ENCODE data around the gene PSMA2.

The PSMA2 gene

DNA sequence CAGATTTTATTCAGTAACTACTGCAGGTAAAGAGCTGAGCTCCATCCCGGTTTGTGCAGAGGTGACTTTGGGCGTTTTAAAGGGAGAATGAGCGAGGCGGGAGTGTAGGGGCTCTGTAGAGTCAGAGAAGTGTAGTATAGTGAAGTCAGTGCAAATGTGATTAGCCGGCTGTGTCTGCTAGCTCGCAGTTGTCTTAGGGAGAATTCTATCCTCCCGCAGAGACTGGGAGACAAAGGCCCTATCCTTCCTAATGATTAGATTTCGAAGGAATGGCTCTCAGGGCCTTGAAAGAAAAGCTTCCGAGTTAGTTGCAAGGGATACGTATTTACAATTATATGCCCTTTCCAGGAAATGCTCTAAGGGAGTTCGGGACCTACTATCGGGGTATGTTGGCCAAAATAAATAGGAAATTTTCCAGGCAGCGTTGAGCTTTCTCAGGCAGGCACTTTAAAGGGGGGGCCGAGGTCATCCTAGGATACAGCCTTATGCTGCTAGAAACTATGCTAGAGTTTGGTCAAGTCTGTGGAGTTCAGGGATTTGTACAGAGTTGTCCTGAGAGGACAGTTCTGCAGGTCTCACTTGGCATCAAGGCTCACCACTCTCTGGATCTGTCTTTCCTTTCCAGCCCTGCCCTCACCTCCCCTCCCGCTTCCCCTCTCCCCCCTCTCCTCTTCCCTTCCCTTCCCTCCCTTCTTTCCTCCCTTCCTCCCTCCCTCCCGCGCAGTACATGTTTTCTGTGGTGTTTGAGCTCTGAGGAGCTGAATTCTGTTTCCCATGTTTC lies 1.0 kb upstream of the PSMA2 start:
- TF ChIP-seq, protein P1, sequence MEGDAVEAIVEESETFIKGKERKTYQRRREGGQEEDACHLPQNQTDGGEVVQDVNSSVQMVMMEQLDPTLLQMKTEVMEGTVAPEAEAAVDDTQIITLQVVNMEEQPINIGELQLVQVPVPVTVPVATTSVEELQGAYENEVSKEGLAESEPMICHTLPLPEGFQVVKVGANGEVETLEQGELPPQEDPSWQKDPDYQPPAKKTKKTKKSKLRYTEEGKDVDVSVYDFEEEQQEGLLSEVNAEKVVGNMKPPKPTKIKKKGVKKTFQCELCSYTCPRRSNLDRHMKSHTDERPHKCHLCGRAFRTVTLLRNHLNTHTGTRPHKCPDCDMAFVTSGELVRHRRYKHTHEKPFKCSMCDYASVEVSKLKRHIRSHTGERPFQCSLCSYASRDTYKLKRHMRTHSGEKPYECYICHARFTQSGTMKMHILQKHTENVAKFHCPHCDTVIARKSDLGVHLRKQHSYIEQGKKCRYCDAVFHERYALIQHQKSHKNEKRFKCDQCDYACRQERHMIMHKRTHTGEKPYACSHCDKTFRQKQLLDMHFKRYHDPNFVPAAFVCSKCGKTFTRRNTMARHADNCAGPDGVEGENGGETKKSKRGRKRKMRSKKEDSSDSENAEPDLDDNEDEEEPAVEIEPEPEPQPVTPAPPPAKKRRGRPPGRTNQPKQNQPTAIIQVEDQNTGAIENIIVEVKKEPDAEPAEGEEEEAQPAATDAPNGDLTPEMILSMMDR (conservative IDR thresholded peaks at IDR 0.05; ENCODE audit: low read depth) = no peak
- POLR2A ChIA-PET (ENCODE audit: low non-redundant PET) = interaction anchor here (0.6 to 1.2 kb wide), 5 partner anchors 13 to 650 kb away, joined by 3 to 9 read pairs (median 4); partner anchors contain the start of gene STK17A
- peak; percentile 42 for DNase-seq (ENCODE audit: low spot score)
- peak overlapping the region; percentile 77 for H3K27ac ChIP-seq
- CTCF ChIA-PET = interaction anchor here (0.6 to 1.4 kb wide), 7 partner anchors 8 to 990 kb away, joined by 3 to 7 read pairs (median 4); no protein-coding TSS in a partner anchor

DNA sequence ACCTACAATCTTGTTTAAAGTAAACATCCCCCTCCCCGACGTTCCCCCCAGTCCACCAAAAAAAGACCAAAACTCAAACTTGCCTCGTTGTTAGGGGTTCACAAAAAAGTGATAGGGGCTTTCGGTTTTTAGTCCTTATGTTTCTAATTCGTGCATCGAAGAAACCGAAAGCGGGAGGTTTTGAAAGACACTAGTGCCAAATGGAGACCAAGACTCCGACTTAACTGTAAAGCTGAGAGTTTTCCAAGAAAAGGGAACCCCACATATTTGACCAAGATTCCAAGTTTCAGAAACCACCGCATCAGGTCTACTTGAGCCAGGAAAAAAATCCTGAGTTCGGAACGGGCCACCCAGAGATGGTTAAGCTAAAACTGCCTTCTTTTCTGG lies 534 bp downstream of the PSMA2 start:
- DNase-seq (ENCODE audit: low spot score) = no peak
- TF ChIP-seq, protein P1 (conservative IDR thresholded peaks at IDR 0.05; ENCODE audit: low read depth) = no peak
- ChIA-PET POLR2A (ENCODE audit: low non-redundant PET) (no interaction called here), CTCF (interaction anchor here (0.6 to 1.4 kb wide), 4 partner anchors 10 to 651 kb away, joined by 3 to 4 read pairs (median 3); partner anchors contain the start of gene STK17A)
- peak overlapping the region; percentile 77 for H3K27ac ChIP-seq

DNA sequence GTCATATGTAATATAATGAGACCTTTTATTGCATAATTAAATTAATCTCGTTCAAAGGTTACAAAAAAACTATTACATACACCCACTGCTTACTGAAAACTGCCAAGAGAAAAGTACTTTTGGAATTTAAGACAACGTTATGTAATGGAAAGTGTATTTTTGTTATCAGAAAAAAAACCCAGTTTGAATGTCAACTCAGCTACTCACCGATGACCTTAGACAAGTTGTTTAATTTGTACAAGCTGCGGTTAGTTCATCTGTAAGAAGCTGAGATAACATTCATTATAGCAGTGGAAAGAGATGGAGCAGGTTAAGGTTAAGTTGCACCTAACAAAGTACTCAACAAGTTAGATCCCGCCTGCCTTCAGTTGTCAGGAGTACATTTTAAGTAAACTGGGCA lies 1.1 kb downstream of the PSMA2 start:
- ChIA-PET CTCF (interaction anchor here (0.6 to 0.9 kb wide), 2 partner anchors 12 to 652 kb away, joined by 3 read pairs; partner anchors contain the start of gene STK17A), POLR2A (ENCODE audit: low non-redundant PET) (no interaction called here)
- TF ChIP-seq, protein P1 (conservative IDR thresholded peaks at IDR 0.05; ENCODE audit: low read depth) = no peak
- no peak for DNase-seq (ENCODE audit: low spot score)
- no peak overlapping the region for H3K27ac ChIP-seq

DNA sequence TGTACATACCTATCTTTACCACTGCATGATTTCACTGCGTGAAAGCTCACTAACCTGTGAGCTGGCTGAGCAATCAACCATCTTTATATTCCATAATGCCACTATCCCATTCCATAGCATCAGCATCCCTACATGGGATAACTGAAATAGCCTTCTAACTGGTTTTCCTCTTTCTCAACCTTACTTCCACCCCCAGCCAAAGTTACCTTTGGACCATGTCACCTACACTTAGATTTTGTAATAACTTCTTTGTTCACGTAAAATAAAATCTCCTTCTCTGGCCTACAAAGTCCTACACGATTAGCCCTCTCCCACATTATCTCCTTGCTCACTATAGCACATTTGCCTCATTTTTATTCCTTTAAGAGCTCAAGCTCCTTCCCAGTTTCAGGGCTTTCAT lies 2.5 kb downstream of the PSMA2 start:
- ChIA-PET POLR2A (ENCODE audit: low non-redundant PET) (no interaction called here), CTCF (interaction anchor here (0.7 to 1.3 kb wide), 2 partner anchors 12 to 34 kb away, joined by 3 to 6 read pairs; no protein-coding TSS in a partner anchor)
- H3K27ac ChIP-seq = no peak overlapping the region
- TF ChIP-seq, protein P1 (conservative IDR thresholded peaks at IDR 0.05; ENCODE audit: low read depth) = no peak
- DNase-seq (ENCODE audit: low spot score) = no peak

DNA sequence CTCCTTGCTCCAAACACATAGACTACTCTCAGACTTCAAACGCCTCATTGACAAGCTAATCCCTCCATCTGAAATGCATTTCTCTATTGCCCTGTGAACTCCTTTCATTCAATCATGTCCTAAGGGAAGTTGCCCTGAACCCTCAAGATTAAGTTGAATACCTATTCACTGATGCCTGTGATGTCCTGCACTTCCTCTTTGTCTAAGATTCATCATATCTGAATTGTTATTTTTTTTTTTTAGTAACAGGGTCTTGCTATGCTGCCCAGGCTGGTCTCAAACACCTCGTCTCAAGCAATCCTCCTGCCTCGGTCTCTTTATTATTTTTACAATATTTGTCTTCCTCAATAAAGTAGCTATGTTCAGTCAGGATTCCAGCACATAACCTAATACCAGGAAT lies 3.2 kb downstream of the PSMA2 start:
- ChIA-PET CTCF (interaction anchor here (0.7 kb wide), 1 partner anchor 35 kb away, joined by 3 read pairs; no protein-coding TSS in a partner anchor), POLR2A (ENCODE audit: low non-redundant PET) (no interaction called here)
- DNase-seq (ENCODE audit: low spot score) = no peak
- H3K27ac ChIP-seq = no peak overlapping the region
- TF ChIP-seq, protein P1 (conservative IDR thresholded peaks at IDR 0.05; ENCODE audit: low read depth) = no peak

DNA sequence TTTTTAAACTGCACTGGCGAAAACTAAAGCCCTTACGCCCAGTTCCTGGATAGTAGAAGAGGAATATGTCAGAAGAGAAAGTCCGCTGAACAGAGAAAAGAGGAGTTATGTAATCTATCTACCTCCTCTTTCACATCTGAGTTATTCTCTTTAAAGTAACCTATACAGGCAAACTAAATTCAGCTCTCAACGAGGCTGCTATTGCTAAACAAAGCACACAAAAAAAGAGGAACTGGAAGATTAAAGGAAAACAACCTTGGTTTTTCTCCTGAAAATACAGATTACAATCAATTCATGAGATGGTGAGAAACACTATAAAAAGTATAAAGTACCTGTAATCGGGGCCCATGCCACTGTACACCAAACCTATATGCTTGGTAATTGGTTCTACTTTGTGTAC lies 5.8 kb downstream of the PSMA2 start:
- H3K27ac ChIP-seq = no peak overlapping the region
- CTCF ChIA-PET = interaction anchor here (0.6 kb wide), 2 partner anchors 326 to 1000 kb away, joined by 3 read pairs; no protein-coding TSS in a partner anchor
- TF ChIP-seq, protein P1 (conservative IDR thresholded peaks at IDR 0.05; ENCODE audit: low read depth) = no peak
- DNase-seq (ENCODE audit: low spot score) = no peak
- POLR2A ChIA-PET (ENCODE audit: low non-redundant PET) = no interaction called here
